Measurements from ENCODE around the gene KCNJ9.

KCNJ9 gene

DNA sequence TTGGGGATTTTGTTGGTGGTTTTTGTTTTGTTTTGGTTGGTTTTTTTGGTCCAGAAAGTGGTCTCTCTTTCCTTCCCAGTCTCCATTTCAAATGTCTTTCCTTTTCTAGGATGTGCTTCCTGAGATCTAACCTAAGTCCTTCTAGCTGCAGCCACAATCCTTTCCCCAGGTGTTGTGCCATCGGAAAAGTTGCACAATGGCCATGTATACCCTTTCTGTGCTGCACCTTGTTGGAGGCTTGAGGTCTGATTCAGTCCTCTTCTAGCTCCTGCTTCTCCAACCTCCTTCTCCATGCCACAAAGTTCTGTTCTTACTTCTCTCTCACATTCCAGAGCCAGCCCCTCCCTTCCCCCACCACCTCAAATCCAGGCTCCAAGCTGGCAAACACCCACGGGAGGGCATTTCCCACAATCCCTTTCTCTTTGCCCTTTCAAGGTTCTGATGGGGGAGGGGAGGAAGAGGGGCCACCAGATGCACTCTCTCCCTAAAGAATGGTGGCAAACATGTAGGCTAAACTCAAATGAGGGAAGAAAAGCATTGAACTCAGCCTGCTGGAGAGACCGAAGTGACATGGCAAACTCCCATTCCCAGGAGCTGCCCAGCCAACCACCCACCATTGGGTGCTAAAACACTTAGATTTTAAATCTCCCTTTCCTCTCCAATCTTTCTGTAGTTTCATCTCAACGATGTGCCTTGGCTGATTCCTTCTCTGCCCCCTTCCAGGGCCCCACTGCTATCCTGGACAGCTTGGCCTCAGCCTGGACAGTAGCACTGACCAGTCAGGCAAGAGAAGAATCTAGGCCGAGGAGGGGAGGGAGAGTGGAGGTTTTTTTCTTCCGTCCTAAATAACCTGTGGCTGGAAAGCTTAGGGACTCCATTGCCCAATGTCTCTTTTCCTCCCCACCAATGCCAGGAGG, 14.3 kb upstream of the KCNJ9 start:
- no peak for DNase-seq (ENCODE audit: low spot score)

DNA sequence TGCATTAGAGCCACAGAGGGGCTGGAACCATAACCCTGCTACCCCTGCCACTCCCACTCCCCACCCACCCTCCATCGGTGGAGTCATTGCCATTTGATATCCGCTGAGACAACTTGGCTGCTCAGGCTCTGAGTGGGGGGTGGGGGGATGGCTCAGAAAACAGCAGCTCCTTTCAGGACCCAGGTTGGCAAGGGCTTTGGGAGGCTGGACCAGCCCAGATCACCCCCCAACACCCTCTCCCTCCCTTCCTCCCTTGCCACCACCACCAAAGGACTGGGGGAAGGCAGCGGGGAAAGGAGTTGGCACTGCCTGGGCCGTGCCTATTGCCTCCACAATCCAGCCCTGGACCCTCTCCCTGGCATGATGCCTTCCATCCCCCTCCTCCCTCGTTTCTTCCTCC, 13.1 kb upstream of the KCNJ9 start:
- DNase-seq (ENCODE audit: low spot score): no peak

DNA sequence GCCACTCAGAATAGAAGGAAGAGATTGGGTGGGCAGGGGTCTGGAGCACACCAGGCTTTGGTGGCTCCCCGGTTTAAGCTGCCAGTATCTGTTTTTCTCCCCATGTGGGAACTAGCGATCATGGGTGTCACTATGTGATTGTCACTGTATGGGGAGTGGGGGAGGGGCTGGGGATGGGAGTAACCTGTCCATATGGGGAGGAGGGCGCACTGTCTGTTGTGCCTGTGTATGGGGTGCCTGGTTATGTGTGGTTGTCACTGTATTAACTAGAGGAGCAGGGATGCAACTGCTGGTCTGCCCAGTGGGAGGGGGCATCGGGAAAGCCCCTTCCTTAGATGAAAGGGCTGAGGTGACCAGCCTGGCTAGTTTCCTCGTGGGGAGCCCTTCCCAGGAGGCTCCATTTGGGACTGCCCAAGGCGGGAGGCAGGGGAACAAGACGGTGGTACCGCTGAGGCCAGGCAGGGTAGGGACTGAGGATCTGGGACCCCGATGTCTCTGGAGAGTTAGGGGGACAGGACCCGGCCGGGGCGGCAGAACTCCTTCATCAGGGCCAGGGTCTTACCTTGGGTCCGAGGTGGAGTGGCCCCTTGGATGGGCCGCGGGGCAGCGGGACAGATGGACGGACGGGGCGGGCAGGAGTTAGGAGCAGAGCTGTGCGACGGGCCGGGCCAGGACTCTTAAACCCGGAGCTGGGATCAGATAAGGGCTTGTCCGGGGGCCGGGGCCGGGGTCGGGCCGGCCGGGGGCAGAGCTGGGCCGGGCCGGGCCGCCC, 11.7 kb upstream of the KCNJ9 start, which contains the start of gene KCNJ10:
TSS of gene KCNJ10 (minus strand) at position 701 of the 772 bp plus-strand sequence. CDS start 27,628 bp downstream, outside the sequence.
- no peak for DNase-seq (ENCODE audit: low spot score)

DNA sequence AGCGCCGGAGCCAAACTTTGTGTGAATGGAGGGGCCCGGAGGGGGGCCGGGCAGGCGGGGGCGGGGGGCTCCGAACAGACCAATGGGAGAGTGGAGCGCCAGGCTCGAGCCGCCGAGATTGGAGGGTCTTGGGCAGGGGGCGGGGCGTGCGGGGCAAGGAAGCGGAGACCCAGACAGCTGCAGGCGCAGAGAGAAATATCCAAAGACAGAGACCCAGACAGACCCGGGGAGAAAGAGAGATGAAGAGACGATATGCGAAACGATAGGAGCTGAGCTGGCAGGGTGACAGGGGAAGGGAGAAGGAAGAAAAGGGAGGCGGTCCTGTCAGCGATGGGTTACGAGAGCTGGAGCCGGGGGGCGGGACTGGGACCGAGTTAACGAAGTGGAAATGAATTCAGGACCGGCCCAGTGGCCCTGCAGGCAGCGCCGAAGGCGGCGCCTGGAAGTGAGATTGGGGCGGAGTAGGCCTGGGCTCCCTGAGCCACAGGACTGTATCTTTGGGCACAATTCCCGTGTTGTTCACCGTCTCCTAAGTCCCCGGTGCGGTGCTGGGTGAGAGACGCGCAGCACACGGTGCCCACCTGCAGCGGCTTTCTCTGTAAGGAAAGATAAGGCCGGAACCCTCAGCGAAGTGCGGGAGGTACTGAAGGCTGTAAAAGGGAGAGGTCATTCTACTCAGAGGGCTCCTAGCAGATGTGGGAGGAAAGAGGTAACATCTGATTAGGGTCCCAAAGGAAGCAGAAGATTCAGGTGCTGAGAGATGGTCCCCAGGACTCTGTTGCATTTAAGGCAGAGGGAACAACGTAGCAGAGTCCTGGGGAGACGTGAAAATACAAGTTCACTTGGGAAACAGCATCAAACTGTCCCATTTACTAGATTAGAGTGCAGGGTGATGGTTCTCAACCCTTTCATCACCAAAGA, 10.8 kb upstream of the KCNJ9 start:
- DNase-seq (ENCODE audit: low spot score): peak; percentile 88

DNA sequence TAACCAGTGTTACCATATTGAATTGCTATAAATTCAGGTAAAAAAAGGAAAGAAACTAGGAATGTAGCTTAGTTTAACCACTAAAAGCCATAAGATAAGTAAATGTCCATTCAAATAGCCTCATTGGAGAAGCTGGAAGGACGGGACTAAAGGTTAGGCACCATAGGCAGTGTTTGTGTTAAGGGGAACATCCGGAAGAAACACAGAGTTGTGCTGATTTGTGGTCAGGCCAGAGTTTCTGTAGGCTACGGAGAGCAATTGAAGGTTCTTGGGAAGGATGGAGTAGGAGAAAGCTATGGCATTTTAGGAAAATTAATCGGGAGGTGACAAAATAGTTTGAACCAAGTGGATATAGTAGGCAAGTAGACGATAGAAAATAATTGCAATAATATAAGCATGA, 10.0 kb upstream of the KCNJ9 start:
- no peak for DNase-seq (ENCODE audit: low spot score)

DNA sequence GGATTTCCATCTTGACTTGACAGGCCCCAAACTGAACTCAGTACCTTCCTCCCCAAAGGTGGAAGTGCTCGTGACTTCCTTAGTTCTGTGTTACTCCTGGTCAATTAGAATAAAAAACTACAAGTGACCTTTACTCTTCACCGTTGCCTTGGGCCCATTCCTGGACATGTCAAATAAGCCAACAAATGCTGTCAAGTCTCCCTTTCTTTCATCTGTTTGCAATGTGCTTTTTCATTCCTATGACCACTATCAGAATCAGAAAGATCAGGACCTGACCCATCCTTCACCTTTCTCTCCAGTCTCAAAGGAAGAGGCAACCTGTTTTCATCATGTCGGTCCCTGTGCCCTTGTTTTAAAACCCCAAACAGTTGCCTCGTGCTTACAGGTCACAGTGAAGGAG, 6.5 kb upstream of the KCNJ9 start:
- no peak for DNase-seq (ENCODE audit: low spot score)

DNA sequence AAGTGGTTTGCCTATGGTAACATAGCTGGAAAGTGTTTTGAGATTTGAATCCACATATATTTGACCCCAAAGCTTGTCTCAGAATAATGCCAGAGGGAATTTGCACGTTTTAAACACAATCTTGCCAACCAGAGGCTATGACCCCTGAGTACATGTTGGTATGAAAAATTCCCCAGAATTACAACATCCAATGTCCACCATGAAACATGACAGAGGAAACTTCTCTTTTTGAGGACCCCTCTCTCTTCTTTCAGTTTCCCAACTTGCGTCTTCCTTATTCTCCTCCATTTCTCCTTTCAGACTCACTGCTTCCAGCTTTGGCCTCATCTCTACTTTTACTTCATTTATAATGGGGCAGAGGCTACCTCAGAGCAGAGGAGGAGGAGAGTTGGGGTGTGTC, 5.5 kb upstream of the KCNJ9 start:
- DNase-seq (ENCODE audit: low spot score): no peak

DNA sequence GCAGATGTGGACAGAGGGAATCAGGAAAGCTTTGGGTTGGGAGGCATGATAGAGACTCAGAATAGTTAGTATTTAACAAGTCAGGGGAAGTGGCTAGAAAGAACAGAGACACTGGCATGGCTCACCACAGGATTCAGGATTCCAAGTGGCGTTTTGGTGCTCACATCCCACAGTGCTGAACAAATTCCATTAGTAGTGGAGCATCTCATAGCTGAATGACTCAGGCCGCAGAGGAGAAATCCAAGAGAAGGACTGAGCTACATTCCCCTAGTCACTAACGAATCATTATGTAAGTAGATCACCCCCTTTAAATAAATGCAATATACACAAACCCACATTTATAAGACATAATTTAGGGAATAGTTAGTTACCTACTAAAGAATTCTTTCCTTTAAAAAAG, 5.0 kb upstream of the KCNJ9 start:
- no peak for DNase-seq (ENCODE audit: low spot score)

DNA sequence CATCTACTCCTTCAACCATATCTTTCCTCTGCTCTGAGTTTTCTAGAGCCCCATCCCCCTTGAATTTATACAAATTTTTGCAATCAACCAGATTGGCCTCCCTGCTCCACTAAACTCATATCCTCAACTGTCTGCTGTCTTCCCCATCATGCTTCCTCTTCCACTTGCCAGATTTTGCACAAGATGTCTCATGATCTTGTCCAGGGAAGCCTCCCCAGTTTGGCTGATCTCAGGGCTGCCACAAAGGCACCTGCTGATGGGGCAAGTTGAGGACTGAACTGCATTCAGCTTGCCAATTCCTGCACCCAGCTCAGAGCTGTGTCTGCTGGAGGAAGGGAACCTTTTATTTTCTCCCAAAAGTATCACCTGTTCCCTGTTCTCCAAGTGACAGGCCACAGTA, 3.9 kb upstream of the KCNJ9 start:
- DNase-seq (ENCODE audit: low spot score): no peak

DNA sequence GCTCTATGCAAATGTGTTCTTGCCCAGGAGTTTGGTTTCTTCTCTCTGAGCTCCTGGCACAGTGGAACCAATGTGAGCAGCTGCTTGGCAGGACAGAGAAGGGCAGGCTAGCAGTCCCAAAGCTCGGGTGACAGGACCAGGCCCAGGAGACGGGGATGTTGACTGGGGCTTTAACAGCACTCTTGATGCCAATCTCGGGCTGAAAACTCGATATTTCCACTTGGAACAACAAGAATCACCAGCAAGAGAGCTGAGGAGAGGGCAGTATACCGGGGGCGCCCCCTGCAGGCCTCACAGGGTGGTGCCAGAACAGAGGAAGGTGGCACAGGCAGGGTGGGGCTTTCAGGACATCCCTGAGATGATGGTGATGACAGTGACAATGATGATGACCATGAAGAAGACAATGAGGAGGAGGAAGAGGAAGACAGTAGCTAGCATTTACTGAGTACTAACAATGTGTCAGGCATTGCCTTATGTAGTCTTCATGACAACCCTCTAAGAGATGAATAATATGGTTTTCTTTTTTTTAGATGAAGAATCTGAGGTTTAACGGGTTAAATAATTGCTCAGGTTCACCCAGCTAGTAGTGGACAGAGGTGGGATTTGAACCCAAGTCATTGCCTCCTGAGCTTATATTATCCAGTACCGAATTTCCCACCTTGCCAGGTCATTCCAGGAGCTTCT, 2.7 kb upstream of the KCNJ9 start:
- DNase-seq (ENCODE audit: low spot score): peak; percentile 73

DNA sequence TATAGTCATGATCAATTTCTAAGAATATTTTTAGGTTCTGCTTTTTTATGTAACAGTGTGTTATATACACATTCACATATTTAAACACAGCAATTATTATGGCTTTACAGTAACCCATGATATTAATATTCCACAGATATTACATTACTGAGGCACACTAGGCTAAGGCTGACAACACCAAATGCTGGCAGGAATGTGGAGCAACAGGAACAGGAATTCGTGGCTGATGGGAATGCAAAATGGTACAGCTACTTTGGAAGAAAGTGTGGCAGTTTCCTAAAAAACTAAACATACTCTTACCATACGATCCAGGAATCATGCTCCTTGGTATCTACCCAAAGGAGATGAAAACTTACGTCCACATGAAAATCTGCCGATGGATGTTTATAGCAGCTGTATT, 1.9 kb upstream of the KCNJ9 start:
- no peak for DNase-seq (ENCODE audit: low spot score)

DNA sequence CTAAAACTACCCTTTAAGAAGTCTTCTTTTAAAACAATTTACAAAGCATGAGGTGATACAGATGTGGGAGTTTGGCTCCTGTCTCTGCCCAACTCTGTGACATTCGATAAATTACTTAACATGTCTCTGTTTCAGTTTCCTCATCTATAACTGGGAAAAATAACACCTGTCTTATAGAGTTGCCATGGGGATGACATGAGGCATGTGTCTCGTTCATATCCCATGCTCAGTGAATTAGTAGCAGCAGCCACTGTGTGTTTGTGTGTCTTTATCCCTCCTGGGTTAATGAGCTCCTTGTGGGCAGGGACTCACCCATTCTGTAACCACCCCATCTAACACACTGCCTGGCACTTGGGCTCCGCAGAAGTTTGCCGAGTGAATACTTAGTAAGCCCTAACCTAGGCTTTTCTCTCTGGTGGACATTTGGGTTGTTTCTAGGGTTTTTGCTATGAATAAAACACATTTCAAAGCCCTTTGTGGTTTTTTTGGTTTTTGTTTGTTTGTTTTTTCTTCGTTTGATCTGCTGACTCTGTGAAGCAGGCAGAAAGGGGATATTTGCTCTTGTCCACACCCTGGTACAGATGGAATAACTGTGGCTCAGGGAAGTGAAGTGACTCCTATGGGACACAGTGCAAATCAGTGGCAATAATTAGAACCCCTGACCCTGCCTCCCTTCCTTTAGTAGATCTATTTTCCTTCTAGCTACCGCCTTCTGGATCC, 797 bp upstream of the KCNJ9 start:
- no peak for DNase-seq (ENCODE audit: low spot score)

DNA sequence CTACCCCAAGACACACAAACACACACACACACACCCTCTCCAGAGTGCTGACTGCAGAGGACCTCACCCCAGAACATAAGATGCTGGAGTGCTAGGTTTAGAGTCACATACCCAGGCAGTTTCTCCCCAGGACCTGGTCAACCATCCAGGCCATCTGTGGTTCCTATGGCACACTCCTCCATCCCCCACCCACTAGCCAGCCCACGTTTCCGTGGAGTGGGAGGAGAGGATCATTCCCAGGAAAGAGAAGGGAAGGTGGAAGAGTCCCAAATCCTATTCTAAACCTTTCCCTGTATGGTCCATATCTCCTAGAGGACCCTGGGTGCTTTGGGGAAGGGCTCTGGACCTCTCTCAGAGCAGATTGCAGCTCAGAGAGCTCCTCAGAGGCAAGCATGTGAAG, 1.1 kb downstream of the KCNJ9 start:
- DNase-seq (ENCODE audit: low spot score): no peak

DNA sequence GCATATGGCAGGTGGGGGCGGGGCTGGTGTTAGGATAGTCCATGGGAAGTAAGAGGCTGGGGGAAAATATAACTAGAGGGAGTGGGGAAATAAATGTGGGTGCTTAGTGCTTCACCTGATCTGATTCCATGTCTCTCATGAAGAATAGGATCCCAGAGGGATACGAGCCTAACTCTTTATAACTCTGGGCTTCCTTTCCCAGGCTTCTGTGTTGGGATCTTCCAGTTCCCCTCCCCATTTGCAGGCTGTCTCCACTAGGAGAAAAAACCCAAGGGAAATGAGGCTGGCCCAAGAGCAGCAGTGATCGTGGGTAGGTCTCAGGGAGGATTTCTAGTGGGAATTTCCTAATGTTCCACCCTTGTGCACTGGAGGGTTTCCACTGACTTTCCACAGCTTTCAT, 1.6 kb downstream of the KCNJ9 start:
- no peak for DNase-seq (ENCODE audit: low spot score)

DNA sequence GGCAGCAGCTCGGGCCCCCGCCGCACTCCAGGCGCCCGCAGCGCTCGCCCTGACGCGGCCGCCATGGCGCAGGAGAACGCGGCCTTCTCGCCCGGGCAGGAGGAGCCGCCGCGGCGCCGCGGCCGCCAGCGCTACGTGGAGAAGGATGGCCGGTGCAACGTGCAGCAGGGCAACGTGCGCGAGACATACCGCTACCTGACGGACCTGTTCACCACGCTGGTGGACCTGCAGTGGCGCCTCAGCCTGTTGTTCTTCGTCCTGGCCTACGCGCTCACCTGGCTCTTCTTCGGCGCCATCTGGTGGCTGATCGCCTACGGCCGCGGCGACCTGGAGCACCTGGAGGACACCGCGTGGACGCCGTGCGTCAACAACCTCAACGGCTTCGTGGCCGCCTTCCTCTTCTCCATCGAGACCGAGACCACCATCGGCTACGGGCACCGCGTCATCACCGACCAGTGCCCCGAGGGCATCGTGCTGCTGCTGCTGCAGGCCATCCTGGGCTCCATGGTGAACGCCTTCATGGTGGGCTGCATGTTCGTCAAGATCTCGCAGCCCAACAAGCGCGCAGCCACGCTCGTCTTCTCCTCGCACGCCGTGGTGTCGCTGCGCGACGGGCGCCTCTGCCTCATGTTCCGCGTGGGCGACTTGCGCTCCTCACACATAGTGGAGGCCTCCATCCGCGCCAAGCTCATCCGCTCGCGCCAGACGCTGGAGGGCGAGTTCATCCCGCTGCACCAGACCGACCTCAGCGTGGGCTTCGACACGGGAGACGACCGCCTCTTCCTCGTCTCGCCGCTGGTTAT, 2.8 kb downstream of the KCNJ9 start:
- peak; percentile 37 for DNase-seq (ENCODE audit: low spot score)

DNA sequence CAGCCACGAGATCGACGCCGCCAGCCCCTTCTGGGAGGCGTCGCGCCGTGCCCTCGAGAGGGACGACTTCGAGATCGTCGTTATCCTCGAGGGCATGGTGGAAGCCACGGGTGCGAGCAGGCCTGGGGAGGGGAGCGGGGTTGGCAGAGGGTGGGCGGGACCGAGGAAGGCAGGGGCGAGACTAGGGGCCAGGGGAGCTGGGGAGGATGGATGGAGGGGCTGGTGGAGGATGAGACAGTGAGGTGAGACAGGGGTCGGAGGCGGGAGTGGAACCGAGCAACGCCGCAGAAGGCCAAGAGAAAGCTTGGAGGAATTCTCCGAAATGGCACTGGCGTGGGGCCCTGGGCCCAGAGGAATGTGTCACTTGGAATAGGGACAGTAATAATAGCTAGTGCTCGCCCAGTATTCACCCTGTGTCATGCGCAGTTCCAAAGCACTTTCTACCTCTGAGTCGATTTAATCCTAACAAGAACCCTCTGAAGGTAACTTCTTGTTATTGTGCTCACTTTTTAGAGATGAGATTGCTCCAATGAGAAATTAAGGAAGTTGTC, 3.5 kb downstream of the KCNJ9 start:
- no peak for DNase-seq (ENCODE audit: low spot score)

DNA sequence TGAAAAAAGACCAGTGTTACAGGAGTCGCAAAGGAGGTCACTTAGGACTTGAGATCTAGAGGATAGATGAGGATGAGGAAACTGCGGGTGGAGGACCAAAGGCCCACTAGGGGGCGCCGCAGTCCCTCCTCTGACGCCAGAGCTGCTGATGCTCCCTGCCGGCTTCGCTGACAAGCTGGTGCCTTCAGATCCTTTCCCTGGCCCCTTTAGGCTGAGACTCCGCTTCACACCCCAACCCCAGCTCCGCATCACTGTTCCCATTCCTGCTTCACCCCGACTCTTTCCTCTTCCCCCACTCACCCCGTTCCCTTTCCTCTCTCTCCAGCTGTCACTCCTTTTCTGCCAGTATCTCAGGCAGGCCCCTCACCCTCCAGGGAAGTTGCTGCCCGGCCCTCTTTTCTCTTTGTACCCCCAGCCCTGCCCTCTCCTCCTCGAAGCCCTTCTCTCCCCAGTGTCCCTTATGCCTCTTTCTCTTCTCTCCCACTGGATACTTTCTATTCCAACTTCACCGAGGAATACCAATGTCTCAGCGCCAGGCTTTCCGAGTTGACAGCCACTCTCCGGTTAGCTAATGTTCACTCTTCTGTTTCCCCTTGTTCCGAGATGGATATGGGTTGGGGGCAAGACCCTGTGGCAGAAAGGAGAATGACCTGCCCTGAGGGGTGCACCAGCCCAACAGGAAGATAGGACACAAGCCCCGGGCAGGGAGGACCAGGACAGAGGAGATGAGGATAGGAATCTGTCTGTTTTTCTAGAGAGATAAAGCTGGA, 4.5 kb downstream of the KCNJ9 start:
- peak; percentile 91 for DNase-seq (ENCODE audit: low spot score)

DNA sequence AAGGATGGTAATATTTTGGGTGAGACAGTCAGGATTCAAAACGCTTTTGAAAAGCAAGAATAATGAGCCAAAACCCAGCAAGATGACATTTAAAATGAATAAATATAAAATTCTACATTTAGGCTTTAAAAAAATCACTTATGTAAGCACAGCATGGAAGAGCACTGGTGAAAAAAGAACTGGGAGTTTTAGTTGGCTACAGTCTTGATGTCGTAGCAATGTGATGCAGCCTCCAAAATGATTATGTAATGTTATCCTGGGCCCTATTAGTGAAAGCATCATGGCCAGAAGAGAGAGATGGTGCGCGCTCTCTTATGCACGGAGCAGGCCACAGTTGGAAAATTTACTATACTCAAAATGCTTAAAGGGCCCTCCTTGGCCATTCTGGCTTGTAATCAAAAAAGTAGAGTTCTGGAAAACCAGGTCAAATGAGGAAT, 5.1 kb downstream of the KCNJ9 start:
- no peak for DNase-seq (ENCODE audit: low spot score)

DNA sequence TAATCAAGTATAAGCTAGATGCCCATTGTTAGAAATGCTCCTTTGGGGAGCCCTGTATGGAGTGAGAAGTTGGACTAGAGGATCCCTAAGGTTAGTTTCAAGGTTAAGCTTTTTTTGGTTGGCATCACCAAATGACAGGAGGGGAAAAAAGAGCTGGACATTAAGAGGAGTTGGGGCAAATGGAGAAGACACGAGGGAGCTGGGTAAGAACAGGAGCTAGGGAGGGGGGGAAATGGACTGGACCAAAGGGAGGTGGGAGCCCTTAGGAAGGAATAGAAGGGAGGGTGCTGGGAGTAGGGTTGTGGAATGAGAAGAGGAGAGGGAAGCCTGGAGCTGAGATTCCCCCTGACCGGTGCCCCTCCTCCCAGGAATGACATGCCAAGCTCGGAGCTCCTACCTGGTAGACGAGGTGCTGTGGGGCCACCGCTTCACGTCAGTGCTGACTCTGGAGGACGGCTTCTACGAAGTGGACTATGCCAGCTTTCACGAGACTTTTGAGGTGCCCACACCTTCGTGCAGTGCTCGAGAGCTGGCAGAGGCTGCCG, 5.9 kb downstream of the KCNJ9 start:
- DNase-seq (ENCODE audit: low spot score): no peak

Measured in GM03348 (cell line).